GM19351 (cell line): ENCODE results near the gene SMARCC1.

Experiments
- ATAC-seq: cut with Tn5 transposase; IDR thresholded peaks from one replicate; pipeline ENCODE4 v1.9.1; 2021; ENCODE audit warnings: mild to moderate bottlenecking, moderate library complexity; ENCODE audit not compliant: unreplicated experiment

Gene SMARCC1

GRCh38 chr3:47565734-47566550, 215.8 kb downstream of the SMARCC1 start:
- ATAC-seq = no peak

GRCh38 chr3:47556351-47556750, 225.3 kb downstream of the SMARCC1 start:
- no peak for ATAC-seq

DNA sequence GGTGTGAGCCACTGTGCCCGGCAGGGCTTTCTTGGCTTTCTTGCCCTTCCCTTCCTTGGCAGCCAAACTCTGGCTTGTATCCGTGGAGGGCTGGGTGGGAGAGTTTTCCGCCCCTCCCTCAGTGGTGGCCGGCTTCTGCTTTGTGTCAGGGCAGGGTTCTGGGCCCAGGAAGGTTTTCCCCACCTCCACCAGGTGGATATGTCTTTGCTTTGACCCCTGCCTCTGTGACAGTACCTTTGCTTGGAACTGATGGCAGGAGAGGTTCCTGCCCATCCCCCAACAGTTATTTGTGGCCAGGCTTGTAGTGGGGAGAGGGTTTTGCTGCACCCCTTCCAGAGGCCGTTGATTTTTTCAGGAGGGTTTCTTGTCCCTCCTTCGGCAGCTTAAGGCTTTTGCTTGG, 227.4 kb downstream of the SMARCC1 start:
- no peak for ATAC-seq

DNA sequence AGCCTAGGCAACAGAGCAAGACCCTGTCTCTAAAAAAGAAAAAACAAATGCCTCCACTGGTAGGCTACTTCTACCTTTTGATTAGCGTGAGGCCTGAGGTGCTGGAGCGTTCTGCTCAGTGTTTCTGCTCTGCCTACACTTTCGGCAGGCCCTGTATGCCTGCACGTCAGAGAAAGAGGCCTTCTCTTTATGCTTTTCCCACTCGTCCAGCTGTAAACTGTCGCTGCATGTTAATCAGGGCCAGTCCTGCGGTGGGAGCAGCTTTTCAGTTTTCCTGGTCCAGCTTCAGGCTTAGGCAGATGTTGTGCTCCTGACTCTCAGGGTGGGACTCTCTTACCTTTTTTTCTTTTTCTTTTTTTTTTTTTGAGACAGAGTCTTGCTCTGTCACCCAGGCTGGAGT, 228.3 kb downstream of the SMARCC1 start:
- no peak for ATAC-seq

GRCh38 chr3:47542471-47543173, 239.1 kb downstream of the SMARCC1 start:
- no peak for ATAC-seq

- ATAC-seq = no peak
Measured at GRCh38 chr3:47541583-47542108, 240.0 kb downstream of the SMARCC1 start.

DNA sequence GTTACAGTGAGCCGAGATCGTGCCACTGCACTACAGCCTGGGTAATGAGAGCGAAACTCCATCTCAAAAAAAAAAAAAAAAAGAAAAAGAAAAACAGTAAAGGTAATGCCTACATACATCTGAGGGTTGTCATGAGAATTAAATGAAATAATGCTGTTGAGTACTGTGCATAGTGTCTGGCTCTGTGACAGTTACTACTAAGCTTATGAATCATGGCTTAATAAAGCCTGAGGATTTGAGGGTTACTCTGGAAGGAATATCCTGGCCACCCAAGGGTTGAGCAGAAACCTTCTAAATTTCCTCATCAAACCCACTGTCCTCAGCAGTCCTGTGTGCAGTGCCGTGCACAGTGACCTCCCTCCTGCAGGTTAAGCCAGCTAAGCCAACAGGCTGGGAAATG, 241.4 kb downstream of the SMARCC1 start:
- no peak for ATAC-seq

DNA sequence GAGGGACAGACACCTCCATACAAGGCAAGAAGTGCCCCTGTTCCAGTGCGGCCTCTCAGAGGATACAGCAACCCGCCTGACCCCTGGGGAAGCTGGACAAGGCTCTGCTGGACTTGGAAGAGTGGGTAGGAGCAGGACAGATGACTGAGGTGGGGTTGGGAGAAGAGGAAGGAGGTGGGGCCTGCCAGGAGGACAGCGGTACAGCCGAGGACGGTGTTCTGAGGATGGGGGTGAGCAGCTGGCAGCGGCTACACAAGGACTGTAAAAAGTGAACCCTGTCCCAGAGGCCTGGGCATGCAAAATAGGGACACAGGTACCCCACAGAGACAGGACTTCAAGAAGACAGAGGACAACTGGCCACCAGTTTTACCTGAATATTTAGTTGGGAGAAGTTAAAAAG, 244.7 kb downstream of the SMARCC1 start:
- no peak for ATAC-seq

- ATAC-seq = no peak
Measured at GRCh38 chr3:47536221-47536891, 245.3 kb downstream of the SMARCC1 start.
